Right lobe of liver (tissue), 4 donors: ENCODE data around the gene RBM18.

ENCODE experiments used
- CTCF ChIP-seq, 4 donors: fragments of 200-600 bp in 3 of 4; fragments of 450-650 bp in 1 of 4; IDR thresholded peaks; one replicate each; pipeline versions ENCODE4 v1.5.1 to v1.8.0; 2016 to 2022; ENCODE audit warnings: antibody characterized with exemption in 4 of 4, mild to moderate bottlenecking in 2 of 4
- POLR2A ChIP-seq: fragments of 450-650 bp; IDR thresholded peaks from one replicate; pipeline ENCODE4 v1.6.1; 2017; ENCODE audit warnings: antibody characterized with exemption, mild to moderate bottlenecking
- donor health status: DM: no; HTN: no; CAD: no.
- donor health status: DM: no; HTN: no; CAD: no.
- donor health status: DM: no; HTN: yes; CAD: no.

GRCh38 chr9:122188369-122188768, 76.3 kb downstream of the RBM18 start:
- TF ChIP-seq CTCF (IDR thresholded peaks at IDR 0.05) (no peak), POLR2A (no peak)
